Diencephalon (tissue), 1 donor: ENCODE results near the gene VSIG10. TPM values are rescaled to one million over a fixed set of nuclear protein-coding genes. Genes with fewer than 3 reads are reported as not detected.

Source experiments
- small RNA-seq: library from RNA; depleted of rRNA; stranded (forward); fragments of <200 nt; gene quantifications from one replicate; pipeline ENCODE3, GENCODE V24; 2014
- total RNA-seq: library from RNA; depleted of rRNA; stranded (reverse); fragments of >200 nt; gene quantifications from one replicate; pipeline ENCODE4 v1.2.3, GENCODE V29; 2014

The VSIG10 gene, protein sequence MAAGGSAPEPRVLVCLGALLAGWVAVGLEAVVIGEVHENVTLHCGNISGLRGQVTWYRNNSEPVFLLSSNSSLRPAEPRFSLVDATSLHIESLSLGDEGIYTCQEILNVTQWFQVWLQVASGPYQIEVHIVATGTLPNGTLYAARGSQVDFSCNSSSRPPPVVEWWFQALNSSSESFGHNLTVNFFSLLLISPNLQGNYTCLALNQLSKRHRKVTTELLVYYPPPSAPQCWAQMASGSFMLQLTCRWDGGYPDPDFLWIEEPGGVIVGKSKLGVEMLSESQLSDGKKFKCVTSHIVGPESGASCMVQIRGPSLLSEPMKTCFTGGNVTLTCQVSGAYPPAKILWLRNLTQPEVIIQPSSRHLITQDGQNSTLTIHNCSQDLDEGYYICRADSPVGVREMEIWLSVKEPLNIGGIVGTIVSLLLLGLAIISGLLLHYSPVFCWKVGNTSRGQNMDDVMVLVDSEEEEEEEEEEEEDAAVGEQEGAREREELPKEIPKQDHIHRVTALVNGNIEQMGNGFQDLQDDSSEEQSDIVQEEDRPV
- total RNA-seq: 18.5 TPM

DNA sequence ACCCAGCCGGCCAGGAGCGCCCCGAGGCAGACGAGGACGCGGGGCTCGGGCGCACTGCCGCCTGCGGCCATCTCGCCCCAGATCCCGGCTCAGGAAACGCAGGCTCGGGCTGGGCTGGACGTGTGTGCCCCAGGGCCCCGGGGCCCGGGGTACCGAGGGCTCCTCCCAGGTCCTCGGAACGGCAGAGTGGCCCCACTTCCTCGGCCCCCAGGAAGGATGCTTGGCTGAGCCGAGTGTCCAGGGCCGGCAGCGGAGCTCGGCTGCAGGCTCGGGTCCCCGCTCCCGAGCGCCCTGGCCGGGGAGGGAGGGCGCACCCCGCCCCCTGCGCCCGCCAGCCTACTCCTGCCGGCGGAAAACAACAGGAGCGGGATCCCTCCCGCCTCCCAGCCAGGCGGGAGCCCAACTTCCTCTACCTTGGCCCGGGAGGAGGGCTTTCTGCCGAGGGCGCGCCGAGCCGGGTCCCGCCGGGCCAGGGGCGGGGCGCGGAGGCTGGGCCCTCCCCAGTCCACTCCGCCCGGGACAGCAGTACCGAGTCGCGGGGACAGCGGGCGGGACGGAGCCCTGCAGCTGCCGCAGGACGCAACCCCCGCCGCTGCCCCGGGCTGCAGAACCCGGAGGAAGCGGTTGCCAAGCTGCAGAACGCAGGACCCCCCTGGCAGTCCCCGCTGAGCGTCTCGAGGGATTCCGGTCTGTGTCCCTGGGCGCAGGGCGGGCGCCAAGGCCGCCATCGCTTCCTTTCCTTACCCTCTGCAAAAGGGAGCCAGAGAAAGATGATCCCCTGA is at the start of gene VSIG10:
TSS of gene VSIG10 (minus strand) at position 411 of the 782 bp plus-strand sequence. CDS start at position 71, 340 bp downstream.

DNA sequence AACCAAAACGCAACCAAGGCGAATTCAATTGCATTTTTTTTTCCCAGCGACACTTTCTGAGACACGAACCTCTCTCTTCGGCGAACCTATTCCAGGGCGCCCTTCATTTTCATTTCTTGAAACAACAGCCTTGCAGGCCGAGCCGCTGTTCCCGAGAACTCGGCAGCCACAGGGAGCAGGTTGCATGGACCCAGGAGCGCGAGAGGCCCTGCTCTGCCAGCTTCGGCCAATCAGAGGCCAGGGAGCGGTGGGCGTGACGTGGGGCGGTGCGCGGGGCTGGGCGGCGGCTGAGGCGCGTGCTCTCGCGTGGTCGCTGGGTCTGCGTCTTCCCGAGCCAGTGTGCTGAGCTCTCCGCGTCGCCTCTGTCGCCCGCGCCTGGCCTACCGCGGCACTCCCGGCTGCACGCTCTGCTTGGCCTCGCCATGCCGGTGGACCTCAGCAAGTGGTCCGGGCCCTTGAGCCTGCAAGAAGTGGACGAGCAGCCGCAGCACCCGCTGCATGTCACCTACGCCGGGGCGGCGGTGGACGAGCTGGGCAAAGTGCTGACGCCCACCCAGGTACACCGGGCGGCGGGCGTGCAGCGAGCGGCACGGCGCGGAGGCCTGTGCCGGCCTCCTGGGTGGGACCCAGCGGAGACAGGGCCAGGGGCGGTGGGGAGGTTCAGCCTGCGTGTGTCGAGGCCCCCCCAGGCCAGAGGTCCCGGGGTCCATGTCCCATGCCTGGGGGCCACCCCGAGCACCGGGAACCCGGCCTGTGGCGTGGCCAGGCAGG is 32.2 kb upstream of the VSIG10 start, which contains the start of gene PEBP1:
TSS of gene PEBP1 (plus strand) at position 337 of the 771 bp plus-strand sequence. CDS start at position 423, 86 bp downstream.

DNA sequence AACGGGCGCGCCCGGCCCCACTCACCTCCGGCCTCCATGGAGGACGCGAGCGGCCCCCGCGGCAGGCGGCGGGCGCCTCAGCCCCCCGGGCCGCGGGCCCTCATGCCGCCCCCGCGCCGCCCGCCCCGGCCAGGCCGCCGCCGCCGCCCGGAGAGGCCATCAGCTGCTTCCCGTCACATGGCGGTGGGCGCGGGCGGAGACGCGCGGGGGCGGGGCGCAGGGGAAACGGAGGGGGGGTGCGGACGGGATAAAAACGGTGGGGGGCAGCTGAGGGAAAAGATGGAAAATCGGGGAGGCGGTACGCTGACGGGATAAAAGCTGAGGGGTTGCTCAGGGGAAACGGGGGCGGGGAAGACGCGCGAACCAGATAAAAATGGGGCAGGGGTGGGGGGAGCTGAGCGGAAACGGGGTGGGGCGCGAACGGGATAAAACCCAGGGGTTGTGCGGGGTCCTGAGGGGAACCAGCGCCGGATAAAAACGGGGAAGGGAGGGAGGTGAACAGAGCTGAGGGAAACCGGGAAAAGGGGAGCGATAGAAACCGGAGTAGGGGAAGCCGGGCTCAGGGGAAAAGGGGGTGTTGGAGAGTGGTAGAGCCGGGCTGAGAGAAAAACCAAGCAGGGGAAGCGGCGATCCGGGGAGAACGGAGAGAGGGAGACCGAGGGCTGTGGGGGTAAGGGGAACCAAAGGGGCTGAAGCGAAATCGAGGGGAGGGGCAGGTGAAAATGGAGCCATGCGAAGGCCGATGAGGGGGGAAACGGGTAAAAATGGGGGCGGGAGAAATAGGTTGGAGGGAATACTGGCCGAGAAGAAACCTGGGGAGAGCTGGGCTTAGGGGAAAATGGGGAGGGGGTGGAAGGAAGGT is 42.6 kb downstream of the VSIG10 start, which contains the start of gene WSB2:
TSS of gene WSB2 (minus strand) at position 169 of the 862 bp plus-strand sequence. CDS start at position 38, 131 bp downstream.

DNA sequence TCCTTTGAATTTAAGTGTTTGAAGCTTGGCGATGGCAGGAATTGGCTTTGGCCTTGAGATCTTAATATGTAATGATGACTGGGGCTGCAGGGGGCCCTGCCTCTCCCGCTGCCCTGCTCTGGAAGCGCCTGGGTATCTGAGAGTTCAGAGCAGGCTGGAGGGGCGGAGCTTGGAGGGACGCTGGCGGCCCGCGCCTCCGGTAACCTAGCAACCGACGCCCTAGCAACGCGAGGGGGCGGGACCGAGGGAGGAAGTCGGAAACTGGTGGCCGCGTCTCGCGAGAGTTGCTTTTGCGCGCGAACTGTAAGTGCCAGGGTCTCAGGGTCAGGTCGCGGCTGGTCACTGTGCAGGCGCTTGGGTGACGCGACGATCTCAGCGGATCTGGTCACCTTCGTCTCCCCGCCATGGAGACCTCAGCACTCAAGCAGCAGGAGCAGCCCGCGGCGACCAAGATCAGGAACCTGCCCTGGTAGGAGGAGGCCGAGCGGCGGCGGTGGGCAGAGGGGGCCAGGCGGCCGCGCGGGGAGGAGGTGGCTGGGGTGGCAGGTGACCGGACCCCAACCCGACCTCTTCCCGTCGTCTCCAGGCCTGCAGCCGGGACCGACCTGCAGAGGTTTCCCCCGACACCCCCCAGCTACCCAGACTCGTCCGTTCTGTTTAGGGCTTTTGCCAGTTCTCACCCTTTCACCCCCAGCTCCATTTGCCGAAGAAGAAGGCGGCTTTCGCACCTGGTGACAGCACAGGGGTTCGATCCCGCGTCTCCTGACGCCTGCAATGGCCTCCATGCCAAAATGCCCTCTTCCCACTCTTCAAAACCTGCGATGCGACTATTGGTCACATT is 87.2 kb downstream of the VSIG10 start, which contains the start of gene RFC5:
TSS of gene RFC5 (plus strand) at position 280 of the 841 bp plus-strand sequence. CDS start at position 405, 125 bp downstream.

Small RNA genes within 50 kb of the gene (small RNA-seq; reads per million reads assigned to genes)
- gene AC131159.1: not detected

Other genes with a start within 250 kb of the VSIG10 start
- gene KSR2, start 135.0 kb downstream of the VSIG10 start, total RNA-seq: 7.2 TPM
- gene RFC5, start 87.3 kb downstream of the VSIG10 start, total RNA-seq: 17.1 TPM
- 322 TPM for gene WSB2, start 42.8 kb downstream of the VSIG10 start, total RNA-seq
- gene PEBP1, start 32.1 kb upstream of the VSIG10 start, total RNA-seq: 324 TPM